HL-60 (cell line): ENCODE measurements around the gene ARAP3.
"Not testable (repeated sequence)": the region's sequence is repeated elsewhere in the genome, so short reads cannot be mapped to it uniquely, and the experiment has no call there.

Source experiments
- DNase-seq, 2 experiments: peaks; one replicate each; pipeline ENCODE4 v3.0.0-alpha.2; 2010 to 2020; ENCODE audit warnings: low read depth in 1 of 2, low spot score in 1 of 2
- H3K27ac ChIP-seq: fragments of 250-450 bp; sonication (Bioruptor Pico); replicated peaks from 2 replicates; pipeline ENCODE4 v1.5.1; 2020; ENCODE audit warnings: mild to moderate bottlenecking, moderate library complexity
- H3K27me3 ChIP-seq: fragments of 250-450 bp; sonication (Bioruptor Pico); 2 replicates; pipeline ENCODE4 v1.5.1; 2021; ENCODE audit warnings: mild to moderate bottlenecking, moderate library complexity; ENCODE audit not compliant: insufficient read depth, poor library complexity, severe bottlenecking
- H3K4me3 ChIP-seq: replicated peaks from 2 replicates; pipeline ENCODE4 v1.5.1; 2011; ENCODE audit warnings: mild to moderate bottlenecking, control low read depth, low read length; ENCODE audit not compliant: insufficient read depth
- GABPA ChIP-seq: IDR thresholded peaks from 2 replicates; pipeline ENCODE4 v1.6.1; 2012; ENCODE audit warnings: low read depth
- POLR2AphosphoS5 ChIP-seq: IDR thresholded peaks from 2 replicates; pipeline ENCODE4 v1.6.1; 2012; ENCODE audit warnings: low read depth
- SPI1 ChIP-seq: IDR thresholded peaks from 2 replicates; pipeline ENCODE4 v1.6.1; 2012; ENCODE audit warnings: low read depth, mild to moderate bottlenecking, borderline replicate concordance
- TF ChIP-seq, protein P1 (sequence below): IDR thresholded peaks from one replicate; pipeline ENCODE4 v1.5.1; 2011; ENCODE audit warnings: low read length, control low read depth, inconsistent platforms; ENCODE audit not compliant: insufficient read depth
- TF ChIP-seq, protein P2 (sequence below): IDR thresholded peaks from 2 replicates; pipeline ENCODE4 v1.6.1; 2012; ENCODE audit warnings: low read depth; ENCODE audit not compliant: insufficient replicate concordance

The ARAP3 gene

DNA sequence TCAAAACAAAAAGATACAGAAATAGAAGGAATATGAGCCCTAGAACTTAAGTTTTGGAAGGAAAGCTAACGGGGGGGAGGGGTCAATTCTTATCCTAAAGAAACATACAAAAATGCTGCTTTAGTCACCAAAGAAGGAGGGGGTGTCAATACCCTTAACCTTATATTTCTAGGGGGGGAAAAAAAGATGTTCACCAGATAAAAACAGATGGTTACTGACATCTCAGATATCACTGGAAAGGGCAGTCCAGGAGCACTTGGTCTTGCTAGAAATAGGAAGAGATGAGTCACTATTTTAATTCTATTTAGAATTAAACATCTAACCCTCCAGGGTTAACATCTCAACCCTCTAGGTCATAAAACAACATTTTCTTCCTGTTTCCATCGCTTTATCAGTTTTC lies 64.9 kb downstream of the ARAP3 start:
- no peaks in the 10 kb centered on the region for H3K27me3 ChIP-seq
- peak overlapping the region; percentile 83 for H3K4me3 ChIP-seq
- peak overlapping the region; percentile 89 for H3K27ac ChIP-seq
- DNase-seq, result no peak
- TF ChIP-seq POLR2AphosphoS5, result no peak
- TF ChIP-seq SPI1, result no peak
- no peak for TF ChIP-seq GABPA
- TF ChIP-seq, protein P1, sequence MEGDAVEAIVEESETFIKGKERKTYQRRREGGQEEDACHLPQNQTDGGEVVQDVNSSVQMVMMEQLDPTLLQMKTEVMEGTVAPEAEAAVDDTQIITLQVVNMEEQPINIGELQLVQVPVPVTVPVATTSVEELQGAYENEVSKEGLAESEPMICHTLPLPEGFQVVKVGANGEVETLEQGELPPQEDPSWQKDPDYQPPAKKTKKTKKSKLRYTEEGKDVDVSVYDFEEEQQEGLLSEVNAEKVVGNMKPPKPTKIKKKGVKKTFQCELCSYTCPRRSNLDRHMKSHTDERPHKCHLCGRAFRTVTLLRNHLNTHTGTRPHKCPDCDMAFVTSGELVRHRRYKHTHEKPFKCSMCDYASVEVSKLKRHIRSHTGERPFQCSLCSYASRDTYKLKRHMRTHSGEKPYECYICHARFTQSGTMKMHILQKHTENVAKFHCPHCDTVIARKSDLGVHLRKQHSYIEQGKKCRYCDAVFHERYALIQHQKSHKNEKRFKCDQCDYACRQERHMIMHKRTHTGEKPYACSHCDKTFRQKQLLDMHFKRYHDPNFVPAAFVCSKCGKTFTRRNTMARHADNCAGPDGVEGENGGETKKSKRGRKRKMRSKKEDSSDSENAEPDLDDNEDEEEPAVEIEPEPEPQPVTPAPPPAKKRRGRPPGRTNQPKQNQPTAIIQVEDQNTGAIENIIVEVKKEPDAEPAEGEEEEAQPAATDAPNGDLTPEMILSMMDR, result no peak
- TF ChIP-seq, protein P2, sequence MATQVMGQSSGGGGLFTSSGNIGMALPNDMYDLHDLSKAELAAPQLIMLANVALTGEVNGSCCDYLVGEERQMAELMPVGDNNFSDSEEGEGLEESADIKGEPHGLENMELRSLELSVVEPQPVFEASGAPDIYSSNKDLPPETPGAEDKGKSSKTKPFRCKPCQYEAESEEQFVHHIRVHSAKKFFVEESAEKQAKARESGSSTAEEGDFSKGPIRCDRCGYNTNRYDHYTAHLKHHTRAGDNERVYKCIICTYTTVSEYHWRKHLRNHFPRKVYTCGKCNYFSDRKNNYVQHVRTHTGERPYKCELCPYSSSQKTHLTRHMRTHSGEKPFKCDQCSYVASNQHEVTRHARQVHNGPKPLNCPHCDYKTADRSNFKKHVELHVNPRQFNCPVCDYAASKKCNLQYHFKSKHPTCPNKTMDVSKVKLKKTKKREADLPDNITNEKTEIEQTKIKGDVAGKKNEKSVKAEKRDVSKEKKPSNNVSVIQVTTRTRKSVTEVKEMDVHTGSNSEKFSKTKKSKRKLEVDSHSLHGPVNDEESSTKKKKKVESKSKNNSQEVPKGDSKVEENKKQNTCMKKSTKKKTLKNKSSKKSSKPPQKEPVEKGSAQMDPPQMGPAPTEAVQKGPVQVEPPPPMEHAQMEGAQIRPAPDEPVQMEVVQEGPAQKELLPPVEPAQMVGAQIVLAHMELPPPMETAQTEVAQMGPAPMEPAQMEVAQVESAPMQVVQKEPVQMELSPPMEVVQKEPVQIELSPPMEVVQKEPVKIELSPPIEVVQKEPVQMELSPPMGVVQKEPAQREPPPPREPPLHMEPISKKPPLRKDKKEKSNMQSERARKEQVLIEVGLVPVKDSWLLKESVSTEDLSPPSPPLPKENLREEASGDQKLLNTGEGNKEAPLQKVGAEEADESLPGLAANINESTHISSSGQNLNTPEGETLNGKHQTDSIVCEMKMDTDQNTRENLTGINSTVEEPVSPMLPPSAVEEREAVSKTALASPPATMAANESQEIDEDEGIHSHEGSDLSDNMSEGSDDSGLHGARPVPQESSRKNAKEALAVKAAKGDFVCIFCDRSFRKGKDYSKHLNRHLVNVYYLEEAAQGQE, result no peak

DNA sequence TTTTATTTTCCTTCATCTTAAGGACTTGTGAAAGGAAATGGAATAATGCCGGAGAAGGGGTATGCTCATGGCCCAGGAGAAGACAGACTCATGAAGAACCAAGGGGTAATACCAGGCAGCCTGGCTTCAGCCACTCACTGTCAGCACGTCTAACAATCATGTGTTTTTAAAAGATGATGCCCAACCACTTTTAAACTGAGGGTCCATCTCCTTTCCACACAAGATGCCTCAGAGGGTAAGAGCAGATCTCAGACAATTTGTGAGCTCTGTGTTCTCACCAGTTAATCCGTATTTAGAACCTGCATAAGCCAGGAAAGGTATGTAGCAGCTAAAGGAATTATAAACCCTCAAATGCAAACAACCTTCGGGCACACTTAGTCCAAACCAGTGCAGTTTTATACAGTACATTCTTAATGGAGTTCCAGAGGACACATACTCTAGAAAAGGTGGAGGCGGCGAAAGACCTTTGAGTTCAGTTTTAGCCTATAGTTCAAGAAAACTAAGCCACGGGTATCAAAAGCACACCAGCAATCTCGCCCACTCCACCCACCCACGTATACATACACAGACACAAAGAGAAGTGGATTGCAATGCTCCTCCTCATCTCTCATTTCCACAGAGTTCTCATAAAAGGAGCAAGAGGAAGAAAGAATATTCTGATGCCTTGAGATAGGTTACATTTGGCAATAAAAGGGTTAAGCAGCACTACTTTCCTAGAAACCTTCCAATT lies 65.9 kb downstream of the ARAP3 start:
- Histone ChIP-seq H3K27me3 (no peaks in the 10 kb centered on the region), H3K27ac (peak overlapping the region; percentile 89), H3K4me3 (peak overlapping the region; percentile 83)
- TF ChIP-seq SPI1 (no peak), POLR2AphosphoS5 (no peak), GABPA (no peak)
- TF ChIP-seq, protein P1, result no peak
- TF ChIP-seq, protein P2, result no peak
- DNase-seq, result no peak

DNA sequence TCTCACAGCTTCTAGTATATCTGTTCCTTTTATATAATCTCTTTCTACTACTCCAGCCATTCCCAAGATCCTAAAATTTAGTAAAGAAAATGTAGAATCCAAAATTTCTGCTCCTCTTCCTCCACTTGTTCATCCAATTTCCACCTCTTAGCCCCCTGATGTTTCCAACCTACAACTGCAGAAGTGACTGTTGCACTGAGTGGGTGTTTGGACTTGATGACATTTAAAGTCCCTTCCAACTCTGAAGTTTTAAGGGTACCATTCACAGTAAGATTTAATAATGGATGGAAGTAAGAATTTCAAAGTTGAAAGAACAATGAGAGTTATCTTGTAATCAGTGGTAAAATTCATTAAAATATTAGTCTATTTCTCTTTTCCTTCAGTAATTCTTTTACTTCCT lies 68.7 kb downstream of the ARAP3 start:
- no peak for DNase-seq
- TF ChIP-seq, protein P1, result no peak
- TF ChIP-seq SPI1 (no peak), GABPA (no peak)
- Histone ChIP-seq H3K27ac (peak overlapping the region; percentile 33), H3K4me3 (no peak overlapping the region), H3K27me3 (no peaks in the 10 kb centered on the region)

DNA sequence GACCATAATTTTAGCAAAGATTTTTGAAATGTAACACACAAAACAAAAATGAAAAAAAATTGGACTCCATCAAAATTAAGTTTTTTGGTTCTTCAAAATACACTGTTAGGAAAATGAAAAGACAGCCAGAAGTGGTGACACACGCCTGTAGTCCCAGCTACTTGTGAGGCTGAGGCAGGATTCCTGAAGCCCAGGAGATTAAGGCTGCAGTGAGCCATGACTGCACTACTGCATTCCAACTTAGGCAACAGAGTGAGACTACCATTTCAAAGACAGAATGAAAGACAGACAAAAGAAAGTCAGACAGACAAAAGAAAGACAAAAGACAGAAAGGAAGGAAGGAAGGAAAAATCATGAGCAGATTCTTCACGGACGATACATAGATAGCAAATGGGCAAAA lies 70.7 kb downstream of the ARAP3 start:
- H3K27me3 ChIP-seq, result no peaks in the 10 kb centered on the region
- no peak for DNase-seq
- H3K27ac ChIP-seq, result peak overlapping the region; percentile 94
- H3K4me3 ChIP-seq, result no peak overlapping the region
- TF ChIP-seq, protein P2, result no peak
- TF ChIP-seq SPI1, result no peak
- TF ChIP-seq GABPA, result no peak
- TF ChIP-seq, protein P1, result no peak
- TF ChIP-seq POLR2AphosphoS5, result no peak

DNA sequence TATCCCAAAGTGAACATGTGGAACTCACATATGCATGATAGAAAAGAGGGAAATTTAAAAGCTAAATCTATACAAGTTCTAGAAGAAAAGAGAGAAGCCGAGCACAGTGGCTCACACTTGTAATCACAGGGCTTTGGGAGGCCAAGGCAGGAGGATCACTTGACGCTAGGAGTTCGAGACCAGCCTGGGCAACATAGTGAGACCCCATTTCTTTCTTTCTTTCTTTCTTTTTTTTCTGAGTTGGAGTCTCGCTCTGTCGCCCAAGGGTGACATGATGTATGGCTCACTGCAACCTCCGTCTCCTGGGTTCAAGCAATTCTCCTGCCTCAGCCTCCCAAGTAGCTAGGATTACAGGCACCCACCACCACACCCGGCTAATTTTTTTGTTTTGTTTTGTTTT lies 72.1 kb downstream of the ARAP3 start:
- H3K4me3 ChIP-seq, DNase-seq, H3K27me3 ChIP-seq: not testable (repeated sequence)
- H3K27ac ChIP-seq, result peak overlapping the region; percentile 94
